HG02588 (cell line): Measurements from ENCODE around the gene PRKCZ.

ENCODE experiments used
- ATAC-seq: cut with Tn5 transposase; IDR thresholded peaks from one replicate; pipeline ENCODE4 v1.9.1; 2021; ENCODE audit warnings: mild to moderate bottlenecking, moderate library complexity; ENCODE audit not compliant: unreplicated experiment

The PRKCZ gene

DNA sequence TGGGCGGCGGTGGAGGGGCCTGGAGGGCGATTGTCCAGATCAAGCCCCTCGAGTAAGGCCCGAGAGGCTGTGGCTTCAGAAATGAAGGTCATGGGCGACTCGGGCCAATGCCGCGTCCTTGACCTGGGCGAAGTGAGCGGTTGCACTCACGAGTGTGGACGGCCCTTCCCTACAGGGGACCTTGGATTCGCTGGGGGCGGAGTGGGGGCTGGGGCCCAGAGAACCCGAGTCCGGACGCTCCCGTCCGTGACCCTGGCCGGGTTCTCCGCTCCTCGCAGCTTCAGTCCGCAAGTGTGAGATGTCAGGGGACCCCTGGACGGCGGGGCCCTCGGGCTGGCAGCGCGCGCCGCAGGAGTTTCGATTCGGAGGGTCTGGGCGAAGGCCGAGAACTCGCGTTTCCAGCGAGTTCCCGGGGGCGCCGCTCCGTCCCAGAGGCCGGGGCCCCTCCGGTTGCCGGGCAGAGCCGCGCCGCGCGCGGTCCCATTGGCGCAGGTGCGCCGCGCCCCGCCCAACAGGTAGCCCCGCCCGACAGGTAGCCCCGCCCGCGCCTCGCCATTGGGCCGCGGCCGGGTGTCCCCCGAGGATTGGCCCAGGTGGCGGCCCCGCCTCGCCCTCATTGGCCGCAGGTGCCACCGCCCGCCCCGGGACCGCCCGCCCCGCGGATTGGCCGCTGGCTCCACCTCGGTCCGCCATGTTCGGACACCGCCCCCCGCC is at the start of gene PRKCZ:
Gene PRKCZ (plus strand): TSS at position 694 of the 714 bp plus-strand sequence. CDS start 220 bp downstream, outside the sequence.
- no peak for ATAC-seq

DNA sequence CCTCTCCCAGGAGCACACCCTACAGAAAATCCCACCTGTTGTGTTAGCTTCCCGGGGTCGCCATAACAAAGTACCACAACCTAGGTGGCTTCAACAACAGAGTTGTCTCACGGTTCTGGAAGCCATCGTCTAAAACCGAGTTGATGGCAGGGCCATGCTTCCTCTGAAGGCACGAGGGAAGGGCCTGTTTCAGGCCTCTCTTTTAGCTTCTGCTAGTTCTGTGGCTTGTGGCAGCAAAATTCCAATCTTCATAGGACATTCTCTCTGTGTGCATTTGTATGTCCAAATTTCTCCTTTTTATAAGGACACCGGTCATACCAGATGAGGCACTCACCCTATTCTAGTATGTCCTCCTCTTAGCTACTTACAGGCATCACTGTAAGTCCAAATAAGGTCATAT is 49.8 kb upstream of the PRKCZ start:
- no peak for ATAC-seq

DNA sequence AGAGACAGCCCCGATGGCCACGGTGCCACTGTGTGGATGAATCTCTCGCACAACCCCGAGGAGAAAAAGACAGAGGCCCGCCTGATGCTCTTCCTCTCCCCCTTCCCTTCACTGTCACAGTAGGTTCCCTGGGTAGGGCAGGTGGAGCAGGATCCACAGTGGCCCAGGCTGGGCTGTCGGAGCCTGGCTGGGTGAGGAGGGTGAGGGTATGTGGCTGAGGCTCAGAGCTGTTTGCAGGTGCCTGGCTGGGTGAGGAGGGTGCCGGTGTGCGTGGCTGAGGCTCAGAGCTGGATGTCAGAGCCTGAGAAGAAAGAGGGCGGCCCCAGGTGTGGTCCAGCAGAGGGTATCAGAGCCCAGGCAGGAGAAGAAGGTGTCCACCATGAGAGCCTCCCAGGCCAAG is 49.4 kb upstream of the PRKCZ start:
- ATAC-seq = no peak

DNA sequence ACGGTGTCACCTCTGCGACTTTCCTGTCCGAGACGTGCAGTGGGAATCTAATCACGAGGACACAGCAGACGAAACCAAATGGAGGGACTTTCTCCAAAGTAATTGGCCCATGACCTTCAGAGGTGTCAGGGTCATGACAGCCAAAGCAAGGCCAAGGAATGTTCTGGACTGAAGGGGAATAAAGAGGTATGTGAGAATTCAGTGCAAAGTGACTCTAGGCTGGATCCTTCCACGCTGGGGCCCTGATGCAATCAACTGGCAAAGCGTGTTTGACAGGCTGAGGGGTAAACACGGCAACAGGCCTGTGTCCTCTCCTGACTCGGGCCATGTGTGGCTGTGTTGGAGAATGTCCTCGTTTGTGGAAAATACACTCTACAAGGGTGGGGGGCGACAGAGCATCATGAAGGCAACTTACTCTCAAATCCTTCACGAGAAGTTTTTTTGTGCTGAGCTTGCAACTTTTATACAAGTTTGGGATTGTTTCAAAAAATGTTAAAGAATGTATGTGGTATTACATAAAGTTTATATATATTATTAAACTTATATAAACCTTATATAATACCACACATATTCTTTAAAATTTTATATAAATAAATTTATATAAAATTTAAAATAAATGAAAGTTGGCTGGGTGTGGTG is 48.3 kb upstream of the PRKCZ start:
- no peak for ATAC-seq

DNA sequence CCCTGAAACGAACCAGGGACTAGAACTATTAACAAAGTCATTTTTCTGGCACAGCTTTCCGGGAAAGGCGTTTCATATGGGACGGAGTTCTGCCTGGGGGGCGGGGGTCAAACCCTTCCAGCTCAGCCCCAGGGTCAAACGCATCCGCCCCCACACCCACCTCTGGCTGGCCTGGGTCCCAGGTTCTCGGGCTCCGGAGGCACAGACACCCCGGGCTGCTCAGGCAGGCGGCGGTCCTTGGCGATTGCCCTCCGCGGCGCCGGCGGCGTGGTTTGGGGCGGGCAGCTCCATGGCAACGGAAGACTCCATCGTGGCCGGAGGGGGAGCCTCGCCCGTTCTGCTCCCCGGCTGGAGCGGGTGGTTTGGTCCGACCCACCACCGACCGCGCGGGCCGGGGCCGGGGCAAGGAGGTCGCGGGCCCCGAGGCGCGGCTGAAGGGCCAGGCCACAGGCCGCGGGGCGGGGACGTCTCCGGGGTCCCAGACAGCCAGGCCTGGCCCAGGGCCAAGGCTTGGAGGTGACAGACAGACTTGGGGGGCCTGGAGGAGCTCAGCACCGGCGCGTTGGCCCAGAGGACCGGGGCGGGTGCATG is 46.6 kb upstream of the PRKCZ start, which contains the start of gene CFAP74:
Gene CFAP74 (minus strand): TSS at position 246 of the 591 bp plus-strand sequence. CDS start 12,830 bp downstream, outside the sequence.
- no peak for ATAC-seq

DNA sequence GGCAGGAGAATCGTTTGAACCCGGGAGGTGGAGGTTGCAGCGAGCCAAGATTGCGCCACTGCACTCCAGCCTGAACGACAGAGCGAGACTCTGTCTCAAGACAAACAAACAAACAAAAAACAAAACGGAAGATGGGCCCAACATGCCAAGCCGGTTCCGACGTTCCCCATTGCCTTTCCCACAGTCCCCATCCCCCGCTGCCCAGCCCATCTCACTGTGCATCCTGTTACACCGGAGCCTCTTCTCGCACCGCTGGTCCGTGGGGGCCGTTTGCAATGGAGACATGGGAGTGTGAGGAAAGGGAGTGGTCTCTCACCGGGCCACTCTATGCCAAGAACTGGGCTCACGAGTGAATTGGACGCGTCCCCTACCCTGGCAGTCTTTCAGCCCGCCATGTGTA is 45.4 kb upstream of the PRKCZ start:
- no peak for ATAC-seq

DNA sequence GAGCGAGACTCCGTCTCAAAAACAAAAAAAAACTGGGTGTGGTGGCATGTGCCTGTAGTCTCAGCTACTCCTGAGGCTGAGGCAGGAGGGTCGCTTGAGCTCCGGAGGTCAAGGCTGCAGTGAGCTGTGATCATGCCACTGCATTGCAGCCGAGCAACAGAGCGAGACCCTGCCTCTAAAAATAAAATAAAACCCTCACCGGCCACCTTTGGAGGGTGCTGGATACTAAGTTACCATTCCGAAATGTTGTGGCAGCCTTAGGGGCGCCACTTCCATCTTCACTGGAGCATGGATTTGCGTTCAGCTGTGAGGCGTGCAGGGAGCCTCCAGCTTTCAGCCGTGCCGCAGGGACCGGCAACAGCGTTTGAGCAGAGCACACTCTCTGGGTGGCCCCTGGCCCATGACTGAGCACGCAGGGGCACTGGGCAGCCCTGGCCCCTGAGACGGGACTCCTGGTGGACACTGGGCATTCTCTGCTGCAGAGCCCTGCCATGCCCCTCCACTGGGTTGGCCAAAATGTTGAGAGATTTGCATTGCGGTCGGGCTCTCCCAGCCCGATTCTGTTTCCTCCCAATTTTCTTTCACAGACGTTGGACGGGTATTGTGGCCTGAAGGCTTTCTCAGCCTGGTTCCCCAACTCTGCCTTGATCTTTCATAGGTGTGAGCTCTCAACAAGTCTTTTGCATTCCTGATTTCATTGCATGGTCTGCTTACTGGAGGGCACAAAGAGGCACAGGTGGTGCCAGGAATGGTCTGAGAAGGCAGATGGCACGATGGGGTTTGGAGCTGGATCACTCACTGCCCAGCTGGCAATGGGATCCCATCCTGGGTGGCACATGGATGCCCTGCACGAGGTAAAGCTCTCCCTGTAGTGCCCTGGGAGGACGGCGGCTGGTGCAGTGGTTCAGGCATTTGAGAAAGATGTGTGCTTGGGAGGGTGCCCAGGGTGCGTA is 40.8 kb upstream of the PRKCZ start:
- no peak for ATAC-seq

DNA sequence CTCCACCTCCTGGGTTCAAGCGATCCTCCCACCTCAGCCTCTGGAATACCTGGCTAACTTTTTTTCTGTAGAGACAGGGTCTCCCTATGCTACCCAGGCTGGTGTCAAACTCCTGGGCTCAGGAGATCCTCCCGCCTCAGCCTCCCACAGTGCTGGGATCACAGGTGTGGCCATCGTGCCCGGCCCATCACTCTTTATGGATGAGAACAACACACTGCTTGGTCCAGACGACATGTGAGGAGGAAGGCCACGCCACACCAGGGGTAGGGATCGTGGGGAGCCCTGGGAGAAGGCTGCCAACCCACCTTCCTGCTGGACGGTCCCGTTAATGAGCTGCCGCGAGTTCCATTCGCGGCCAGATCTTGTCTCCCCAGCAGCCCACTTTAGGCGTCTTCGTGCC is 36.0 kb upstream of the PRKCZ start:
- ATAC-seq = no peak

DNA sequence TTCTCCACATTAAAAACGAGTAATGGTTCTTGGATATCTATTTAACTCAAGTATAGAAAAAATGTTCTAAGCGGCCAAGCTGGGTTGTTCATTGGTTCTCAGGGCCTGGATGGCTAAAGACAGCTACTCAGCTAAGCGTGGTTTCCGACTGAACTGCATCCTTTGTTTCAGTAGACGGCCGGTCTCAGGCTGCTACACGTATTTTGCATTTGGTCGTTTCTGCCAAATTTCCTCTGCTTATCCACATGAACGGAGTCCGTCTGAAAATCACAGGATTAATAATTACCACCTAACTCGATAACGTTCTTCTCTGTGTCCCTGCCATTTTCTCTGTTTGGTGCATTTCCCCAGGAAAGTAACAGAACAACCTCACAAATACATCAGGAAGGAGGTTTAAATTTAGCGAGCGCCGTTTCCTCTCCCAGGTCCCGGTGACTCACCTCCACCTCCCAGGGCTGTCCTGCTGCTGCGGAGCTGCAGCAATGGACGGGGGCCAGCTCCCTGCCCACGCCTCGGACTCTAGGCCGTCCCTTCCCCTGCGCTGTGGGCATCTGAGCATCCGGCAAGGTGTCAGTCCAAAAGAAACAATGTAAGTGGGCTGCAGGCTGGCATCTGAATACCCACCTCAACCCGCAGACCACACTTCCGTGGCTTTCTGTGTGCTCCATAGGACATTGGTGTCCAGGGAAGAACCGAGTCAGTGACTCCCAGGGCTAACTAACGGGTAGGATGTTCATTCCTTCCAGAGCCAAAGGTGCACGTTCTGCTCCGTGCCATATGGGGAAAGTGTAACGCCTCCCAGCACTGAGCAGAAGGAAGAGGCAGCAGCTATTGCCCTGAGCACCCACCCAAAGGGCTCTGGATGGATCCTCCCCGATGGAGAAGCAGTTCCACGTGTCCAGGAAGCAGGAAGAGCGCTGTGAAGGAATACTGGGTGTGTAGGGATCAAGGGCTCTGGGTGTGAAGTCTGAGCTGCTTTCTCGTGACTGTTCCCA is 35.2 kb upstream of the PRKCZ start:
- no peak for ATAC-seq

DNA sequence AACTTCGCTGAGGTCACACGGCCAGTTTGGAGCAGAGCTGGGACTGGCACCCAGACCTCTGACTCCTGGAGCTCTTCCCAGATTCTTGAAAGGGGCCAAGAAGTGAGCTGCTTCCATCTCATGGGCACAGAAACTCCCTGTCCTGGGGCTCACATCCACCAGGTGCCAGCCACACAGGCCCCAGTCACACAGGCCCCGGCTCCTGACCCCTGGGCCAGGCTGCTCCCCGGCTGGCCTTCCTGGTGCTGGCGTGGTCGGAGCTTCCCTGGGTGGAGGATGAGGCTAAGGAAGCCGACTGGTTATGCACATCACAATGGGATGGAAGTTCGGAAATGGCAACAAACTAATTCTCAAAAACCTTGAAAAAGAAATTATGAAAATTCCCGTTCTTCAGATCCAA is 34.1 kb upstream of the PRKCZ start:
- no peak for ATAC-seq

DNA sequence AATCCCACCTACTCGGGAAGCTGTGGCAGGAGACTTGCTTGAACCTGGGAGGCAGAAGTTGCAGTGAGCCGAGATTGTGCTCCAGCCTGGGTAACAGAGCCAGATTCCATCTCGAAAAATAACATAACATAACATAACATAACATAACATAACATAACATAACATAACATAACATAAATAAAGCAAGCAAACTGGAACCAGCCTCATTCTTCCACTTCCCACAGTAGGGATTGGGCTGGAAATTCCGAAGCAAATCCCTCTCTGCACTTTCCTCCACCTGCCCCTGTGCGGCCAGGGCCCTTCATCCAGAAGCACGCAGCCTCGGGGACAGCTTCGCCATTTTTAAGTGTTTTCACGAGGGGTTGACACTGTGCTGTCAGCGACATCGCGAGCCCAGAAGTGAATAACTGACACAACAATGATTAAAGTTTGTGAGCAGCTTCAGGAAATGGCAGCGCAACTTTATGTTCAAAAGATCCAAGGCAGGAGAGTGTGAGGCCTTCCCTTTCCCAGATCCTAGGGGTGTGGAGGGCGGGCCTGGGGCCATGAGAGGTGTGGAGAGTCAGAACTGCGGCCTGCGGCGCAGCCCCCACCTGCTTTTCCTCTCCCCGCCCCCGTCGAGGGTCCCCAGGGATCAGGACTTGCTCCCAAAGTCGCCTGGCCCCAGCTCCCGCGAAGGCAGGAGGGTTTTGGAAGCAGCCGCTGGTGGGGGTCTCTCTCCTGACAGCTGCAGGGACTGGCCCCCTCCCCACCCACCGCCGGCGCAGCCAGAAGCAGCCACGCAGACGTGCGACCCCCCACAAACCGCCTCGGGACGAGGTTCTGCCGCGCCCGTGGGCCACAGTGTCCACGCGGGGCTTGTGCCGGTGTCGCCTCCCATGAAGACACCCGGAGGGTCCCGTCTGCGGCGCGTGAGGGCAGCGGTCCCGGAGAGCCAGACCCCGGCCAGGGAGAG is 31.7 kb upstream of the PRKCZ start:
- ATAC-seq = no peak

DNA sequence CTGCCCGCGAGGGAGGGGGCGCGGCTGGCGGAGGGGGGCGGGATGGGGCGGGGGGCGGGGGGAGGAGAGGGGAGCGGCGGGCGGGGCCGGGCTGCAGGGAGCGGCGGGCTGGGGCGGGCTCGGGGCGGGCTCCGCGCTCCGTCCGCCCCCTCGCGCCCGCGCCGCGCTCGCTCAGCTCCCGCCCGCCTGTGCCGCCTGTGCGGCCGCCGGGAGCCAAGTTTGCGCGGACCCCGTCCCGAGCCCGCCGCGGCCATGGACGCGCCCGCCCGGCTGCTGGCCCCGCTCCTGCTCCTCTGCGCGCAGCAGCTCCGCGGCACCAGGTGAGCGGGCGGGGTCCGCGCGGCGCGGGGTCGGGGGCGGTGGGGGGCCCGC is 31.1 kb upstream of the PRKCZ start, which contains the start of gene GABRD:
Gene GABRD (plus strand): TSS at position 174 of the 372 bp plus-strand sequence. CDS start 79 bp downstream, at position 253.
- ATAC-seq = no peak

DNA sequence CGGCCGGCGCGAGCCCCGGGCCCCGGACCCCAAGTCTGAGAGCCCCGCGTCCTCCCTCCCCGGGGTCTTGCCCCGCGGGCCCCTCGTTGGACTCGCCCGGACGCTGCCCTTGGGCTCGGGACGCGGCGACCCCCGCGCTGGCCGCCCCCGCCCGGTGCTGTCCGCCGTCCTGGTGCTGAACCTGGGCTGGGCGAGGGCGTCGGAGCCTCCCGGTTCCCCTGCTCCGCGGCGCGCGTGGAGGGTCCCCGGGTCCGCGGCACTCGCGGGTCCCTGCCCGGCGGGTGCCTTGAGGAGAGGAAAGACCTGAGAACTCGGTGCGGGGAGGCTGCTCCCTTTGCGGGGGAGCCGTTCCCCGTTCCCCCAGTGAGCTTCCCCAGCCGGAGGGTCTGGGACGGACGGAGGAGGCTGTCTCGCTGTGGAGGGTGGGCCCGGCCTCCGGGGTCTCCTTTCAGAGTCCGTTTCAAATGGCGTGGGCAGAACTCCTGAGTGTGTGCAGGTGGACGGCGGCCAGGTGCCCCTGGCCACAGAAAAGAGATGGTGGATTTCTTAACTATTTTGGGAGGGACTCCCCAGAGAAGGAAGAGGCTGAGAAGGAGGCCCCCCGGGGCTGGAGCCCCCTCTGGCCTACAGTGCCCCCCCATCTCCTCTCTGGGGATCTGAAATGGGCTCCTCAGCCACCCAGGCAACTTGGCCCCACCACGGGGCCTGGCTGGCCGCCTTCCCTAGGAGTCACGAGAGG is 30.5 kb upstream of the PRKCZ start:
- no peak for ATAC-seq

DNA sequence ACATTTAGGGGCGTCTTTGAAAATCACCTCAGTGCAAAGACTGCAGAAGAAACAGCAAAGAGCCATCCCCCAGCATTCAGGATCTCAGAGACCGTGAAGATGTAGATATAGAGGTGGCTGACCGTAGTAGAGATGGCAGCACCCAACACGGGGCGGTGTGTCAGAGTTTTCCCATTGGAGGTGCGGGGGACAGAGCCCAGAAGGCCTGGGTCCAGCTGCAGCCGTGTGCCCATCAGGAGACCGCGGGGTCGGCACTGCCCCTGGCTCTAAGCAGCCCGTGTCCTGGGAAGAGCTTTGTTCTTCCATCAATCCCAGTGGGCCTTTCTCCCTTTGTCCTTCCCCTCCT is 29.9 kb upstream of the PRKCZ start:
- ATAC-seq = no peak

DNA sequence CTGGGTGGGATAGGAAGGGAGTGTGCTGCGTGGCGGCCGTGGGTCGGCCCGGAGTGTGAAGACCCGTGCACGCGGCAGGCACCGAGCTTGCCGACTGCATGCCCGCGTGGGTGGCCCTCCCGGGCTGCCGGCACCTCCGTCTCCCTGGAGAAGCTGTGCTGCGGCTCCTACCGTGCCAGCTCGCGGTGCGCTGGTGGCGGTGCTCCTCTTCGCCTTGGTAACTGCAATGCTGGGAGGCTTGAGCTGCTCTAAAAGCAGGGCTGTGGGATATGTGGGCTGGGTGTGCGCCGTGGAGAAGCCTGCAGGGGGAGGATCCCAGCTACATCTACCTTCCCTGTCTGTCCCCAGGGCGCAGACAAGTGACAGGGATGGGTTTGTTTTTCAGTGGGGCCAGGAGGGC is 28.7 kb upstream of the PRKCZ start:
- ATAC-seq = no peak

DNA sequence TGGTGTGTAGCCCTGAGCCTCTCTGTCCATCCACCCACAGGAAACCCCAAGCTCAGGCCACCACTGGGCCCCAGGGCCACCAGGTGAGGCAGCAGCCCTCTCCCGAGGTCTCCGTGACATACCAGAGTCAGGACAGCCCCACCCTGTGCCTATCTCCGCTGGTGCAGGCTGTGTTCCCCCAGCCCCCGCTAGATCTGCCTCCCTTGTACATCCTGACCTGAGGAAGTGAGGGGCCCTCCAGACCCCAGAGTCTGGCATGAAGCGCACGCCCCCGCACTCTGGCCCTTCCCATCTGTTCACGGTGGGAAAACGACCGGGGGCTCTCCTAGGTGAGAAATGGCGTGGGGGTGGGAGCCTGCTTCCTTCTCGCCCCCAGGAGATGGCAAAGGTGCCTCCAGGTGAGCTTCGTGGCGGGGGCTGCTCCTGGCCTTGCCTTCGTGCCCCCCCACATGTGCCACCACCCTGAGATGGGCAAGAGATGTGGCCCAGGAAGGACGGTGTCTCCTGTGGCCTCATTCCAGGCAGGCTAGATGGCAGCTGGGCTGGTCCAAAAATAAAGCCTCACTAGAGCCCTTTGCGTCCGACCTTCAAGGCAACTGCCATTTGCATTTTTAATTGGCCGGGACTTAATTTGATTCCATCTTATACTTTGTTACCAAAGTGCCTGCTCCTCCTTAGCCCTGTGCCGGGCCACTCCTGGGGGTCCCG is 28.0 kb upstream of the PRKCZ start:
- no peak for ATAC-seq

DNA sequence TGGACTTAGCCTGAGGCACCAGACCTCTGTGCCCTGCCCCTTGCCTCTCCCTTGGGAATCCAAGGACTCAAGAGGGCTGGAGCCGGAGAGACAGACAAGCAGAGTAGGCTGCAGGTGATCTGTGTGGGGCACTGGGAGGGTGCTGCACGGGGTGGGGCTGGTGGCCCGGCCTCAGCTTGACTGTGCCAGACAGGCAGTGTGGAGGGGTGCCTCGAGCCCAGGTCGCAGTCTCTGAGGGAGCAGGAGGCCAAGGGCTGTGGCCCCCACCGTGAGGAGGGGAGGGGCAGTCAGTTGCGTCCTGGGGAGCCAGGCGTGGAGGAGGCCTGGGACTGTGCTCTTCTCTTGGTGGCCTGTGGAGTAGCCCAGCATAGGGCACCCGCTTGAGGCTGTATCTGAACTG is 27.0 kb upstream of the PRKCZ start:
- no peak for ATAC-seq
